ENCODE measurements around the gene TPM4.
A peak's percentile ranks its signal among the peaks of the same experiment; 100 is the strongest.

Gene TPM4

GRCh38 chr19:16111160-16111908 is 35.0 kb downstream of the TPM4 start, which contains the start of gene RAB8A:
Gene RAB8A, plus strand, starts transcription at chr19:16111889. Its CDS starts 13 bp downstream, at chr19:16111902.
- TF ChIP-seq CTCF (IDR thresholded peaks at IDR 0.05; ENCODE audit: insufficient read depth, low read length, poor library complexity, severe bottlenecking): peak; percentile 79
- DNase-seq (ENCODE audit: extremely low read depth, insufficient read length): peak; percentile 100
- peaks cover 3% of the 10 kb centered on the region for H3K36me3 ChIP-seq (ENCODE audit: control insufficient read depth, insufficient read depth, low read length)
- H3K4me3 ChIP-seq (replicated peaks; ENCODE audit: low read depth, low read length): peak within 1 kb of the TSS; percentile 100
- no peaks in the 10 kb centered on the region for H3K27me3 ChIP-seq (replicated peaks; ENCODE audit: control insufficient read depth, insufficient read depth, low read length)

- DNase-seq (ENCODE audit: extremely low read depth, insufficient read length): no peak
- peak overlapping the region; percentile 100 for H3K4me3 ChIP-seq (replicated peaks; ENCODE audit: low read depth, low read length)
- H3K27me3 ChIP-seq (replicated peaks; ENCODE audit: control insufficient read depth, insufficient read depth, low read length): no peaks in the 10 kb centered on the region
These were observed 35.8 kb downstream of the TPM4 start for GRCh38 chr19:16111909-16112752.

GRCh38 chr19:16112778-16113177 is 36.5 kb downstream of the TPM4 start:
- no peak for DNase-seq (ENCODE audit: extremely low read depth, insufficient read length)
- peak overlapping the region; percentile 100 for H3K4me3 ChIP-seq (replicated peaks; ENCODE audit: low read depth, low read length)
- no peaks in the 10 kb centered on the region for H3K27me3 ChIP-seq (replicated peaks; ENCODE audit: control insufficient read depth, insufficient read depth, low read length)
- H3K36me3 ChIP-seq (ENCODE audit: control insufficient read depth, insufficient read depth, low read length): peaks cover 3% of the 10 kb centered on the region
- TF ChIP-seq CTCF (IDR thresholded peaks at IDR 0.05; ENCODE audit: insufficient read depth, low read length, poor library complexity, severe bottlenecking): no peak

More at GRCh38 chr19:16111909-16112752, 35.8 kb downstream of the TPM4 start:
- H3K36me3 ChIP-seq (ENCODE audit: control insufficient read depth, insufficient read depth, low read length): peaks cover 3% of the 10 kb centered on the region
- no peak for TF ChIP-seq CTCF (IDR thresholded peaks at IDR 0.05; ENCODE audit: insufficient read depth, low read length, poor library complexity, severe bottlenecking)

- Histone ChIP-seq H3K27me3 (replicated peaks; ENCODE audit: control insufficient read depth, insufficient read depth, low read length) (no peaks in the 10 kb centered on the region), H3K4me3 (replicated peaks; ENCODE audit: low read depth, low read length) (peak overlapping the region; percentile 100), H3K36me3 (ENCODE audit: control insufficient read depth, insufficient read depth, low read length) (peaks cover 5% of the 10 kb centered on the region)
- DNase-seq (ENCODE audit: extremely low read depth, insufficient read length): no peak
- TF ChIP-seq CTCF (IDR thresholded peaks at IDR 0.05; ENCODE audit: insufficient read depth, low read length, poor library complexity, severe bottlenecking): no peak
These were observed 37.4 kb downstream of the TPM4 start for GRCh38 chr19:16113727-16114126.

GRCh38 chr19:16115301-16116039 is 39.2 kb downstream of the TPM4 start:
- Histone ChIP-seq H3K27me3 (replicated peaks; ENCODE audit: control insufficient read depth, insufficient read depth, low read length) (no peaks in the 10 kb centered on the region), H3K36me3 (ENCODE audit: control insufficient read depth, insufficient read depth, low read length) (peaks cover 7% of the 10 kb centered on the region), H3K4me3 (replicated peaks; ENCODE audit: low read depth, low read length) (no peak overlapping the region)
- TF ChIP-seq CTCF (IDR thresholded peaks at IDR 0.05; ENCODE audit: insufficient read depth, low read length, poor library complexity, severe bottlenecking): no peak
- no peak for DNase-seq (ENCODE audit: extremely low read depth, insufficient read length)

Data from GM06990 (cell line).